IPS-18c (cell line): Measurements from ENCODE around the gene EDIL3.

Experiments used
- H3K4me3 ChIP-seq: 2 replicates; pipeline ENCODE4 v1.7.0; 2013; ENCODE audit warnings: low read depth, mild to moderate bottlenecking, low read length, moderate library complexity; ENCODE audit not compliant: insufficient read depth
- H3K9me3 ChIP-seq: one replicate; pipeline ENCODE4 v1.6.1; 2013; ENCODE audit warnings: mild to moderate bottlenecking, low read length, moderate library complexity; ENCODE audit not compliant: control insufficient read depth, insufficient read depth

The EDIL3 gene

DNA sequence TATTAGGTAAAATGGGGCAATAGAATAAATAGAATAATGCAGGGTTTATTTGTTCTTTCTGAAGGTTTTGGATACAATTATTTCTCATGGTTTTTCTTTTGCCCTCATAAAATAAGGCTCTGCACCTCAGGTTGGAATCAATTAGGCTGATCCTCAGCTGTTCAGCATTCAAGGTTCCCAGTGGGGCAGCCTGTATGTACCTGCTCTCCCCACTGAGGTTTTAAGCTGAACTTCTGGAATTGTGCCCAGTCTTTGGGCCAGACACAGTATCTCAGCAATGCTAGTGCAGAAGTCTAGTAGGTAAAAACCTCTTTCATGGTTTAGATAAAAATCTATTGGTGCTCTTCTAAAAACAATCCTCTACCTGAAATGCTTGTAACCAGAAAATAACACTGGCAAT lies 98.0 kb downstream of the EDIL3 start:
- H3K4me3 ChIP-seq = no peak overlapping the region
- H3K9me3 ChIP-seq = no peaks in the 10 kb centered on the region

DNA sequence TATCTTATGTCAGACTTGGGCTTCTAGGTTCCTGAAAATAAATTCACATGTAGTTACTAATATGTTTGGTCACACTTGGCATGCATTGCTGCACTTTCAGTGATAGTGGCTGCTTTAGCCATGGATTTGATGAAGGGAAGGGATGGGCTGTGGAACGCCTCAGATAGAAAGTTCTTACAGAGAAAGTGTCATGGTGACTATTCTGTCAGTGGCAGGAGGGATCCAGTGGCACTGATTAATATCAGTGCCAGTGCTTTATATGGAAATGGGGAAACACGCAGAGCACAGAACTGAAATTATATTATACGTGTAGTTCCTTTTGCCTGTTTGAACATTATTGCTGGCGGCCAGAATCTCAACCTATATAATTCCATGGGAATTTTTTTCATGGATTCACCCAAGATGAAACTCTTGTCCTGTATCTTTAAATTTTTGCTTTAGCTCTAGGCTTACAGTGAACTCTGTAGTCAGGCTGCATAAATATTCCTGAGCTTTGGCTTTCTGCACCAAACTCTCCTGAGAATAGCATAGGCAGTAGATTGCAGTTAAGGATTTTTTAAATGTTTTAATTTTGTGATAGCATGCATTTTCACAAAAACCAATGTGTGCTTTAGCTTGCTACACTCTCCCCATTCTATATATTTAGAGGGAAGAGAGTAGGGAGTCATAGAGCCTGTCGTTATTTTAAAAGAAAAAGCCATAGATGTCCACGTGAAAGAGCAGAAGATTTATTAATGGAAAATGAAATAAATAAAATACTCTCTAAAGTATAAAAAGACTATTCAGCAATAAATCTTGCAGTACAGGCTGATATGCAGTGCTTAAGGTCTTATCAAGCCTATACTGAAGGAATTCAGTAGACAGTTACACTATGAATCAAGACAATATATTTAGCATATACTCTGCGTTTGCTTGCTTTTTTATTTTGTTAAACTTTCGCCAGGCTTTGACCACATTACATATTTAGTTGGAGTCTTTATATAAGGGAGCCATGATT lies 98.7 kb downstream of the EDIL3 start:
- no peak overlapping the region for H3K4me3 ChIP-seq
- H3K9me3 ChIP-seq = no peaks in the 10 kb centered on the region

DNA sequence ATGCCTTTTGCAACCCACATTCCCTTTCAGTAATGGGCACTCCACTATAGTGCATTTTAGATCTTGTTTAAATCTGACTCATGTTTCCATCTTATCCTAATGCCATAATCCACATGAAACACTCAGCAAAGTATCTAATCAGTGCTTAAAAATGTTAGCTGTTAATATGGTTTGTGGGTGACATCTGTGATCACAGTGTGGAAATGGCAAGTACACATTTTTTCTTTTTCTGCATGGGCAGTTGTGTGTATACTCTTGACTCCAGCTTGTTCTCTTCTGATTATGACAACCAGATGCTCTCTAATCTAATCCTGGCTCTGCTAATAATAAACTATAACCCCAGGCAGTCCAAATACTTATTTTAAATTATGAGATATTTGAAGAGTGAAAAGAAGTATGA lies 103.3 kb downstream of the EDIL3 start:
- no peaks in the 10 kb centered on the region for H3K9me3 ChIP-seq
- H3K4me3 ChIP-seq = no peak overlapping the region

GRCh38 chr5:84279234-84279633 lies 105.4 kb downstream of the EDIL3 start:
- no peaks in the 10 kb centered on the region for H3K9me3 ChIP-seq
- no peak overlapping the region for H3K4me3 ChIP-seq

- Histone ChIP-seq H3K4me3 (no peak overlapping the region), H3K9me3 (no peaks in the 10 kb centered on the region)
These were observed 109.1 kb downstream of the EDIL3 start for GRCh38 chr5:84275609-84276008.

- Histone ChIP-seq H3K9me3 (no peaks in the 10 kb centered on the region), H3K4me3 (no peak overlapping the region)
These were observed 109.9 kb downstream of the EDIL3 start for GRCh38 chr5:84274585-84275468.

GRCh38 chr5:84273517-84273883 lies 111.2 kb downstream of the EDIL3 start:
- no peaks in the 10 kb centered on the region for H3K9me3 ChIP-seq
- no peak overlapping the region for H3K4me3 ChIP-seq

GRCh38 chr5:84272771-84273516 lies 111.7 kb downstream of the EDIL3 start:
- no peaks in the 10 kb centered on the region for H3K9me3 ChIP-seq
- H3K4me3 ChIP-seq = no peak overlapping the region

DNA sequence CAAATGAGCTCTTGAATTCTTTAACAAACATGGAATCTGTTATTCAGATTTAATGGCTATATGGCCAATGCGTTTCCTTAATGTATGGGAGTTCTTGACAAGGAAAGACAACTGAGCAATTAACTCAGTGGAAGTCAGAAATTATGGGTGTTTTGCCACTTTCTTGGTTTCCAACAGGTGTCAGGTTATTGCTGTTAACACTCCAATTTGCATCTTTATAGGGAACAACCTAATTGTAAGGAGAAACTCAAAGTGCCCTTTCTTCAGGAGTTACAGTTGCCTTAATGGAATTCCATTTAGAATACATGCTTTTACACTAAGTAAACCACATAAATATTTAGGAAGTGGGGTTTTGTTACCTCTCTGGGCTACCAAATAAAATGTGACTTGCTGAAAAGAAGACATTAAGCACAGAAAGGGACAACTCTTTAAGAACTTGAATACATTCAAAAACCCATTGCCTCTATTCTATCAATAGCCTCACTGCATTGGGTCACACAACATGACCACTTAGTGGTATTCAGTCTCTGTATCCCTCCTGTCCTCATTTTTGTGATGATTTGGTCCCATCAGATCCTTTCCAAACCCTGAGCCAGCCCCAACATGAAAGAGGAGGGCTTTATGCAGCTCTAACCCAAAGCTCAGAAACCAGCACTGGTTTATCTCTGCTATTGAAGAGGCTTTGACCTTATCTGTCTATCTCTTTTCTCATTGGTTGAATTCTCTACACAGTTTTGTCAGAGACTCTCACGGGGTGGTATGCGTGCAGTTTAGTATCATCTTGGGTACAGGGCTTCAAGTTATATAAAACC lies 118.7 kb downstream of the EDIL3 start:
- H3K9me3 ChIP-seq = no peaks in the 10 kb centered on the region
- no peak overlapping the region for H3K4me3 ChIP-seq

DNA sequence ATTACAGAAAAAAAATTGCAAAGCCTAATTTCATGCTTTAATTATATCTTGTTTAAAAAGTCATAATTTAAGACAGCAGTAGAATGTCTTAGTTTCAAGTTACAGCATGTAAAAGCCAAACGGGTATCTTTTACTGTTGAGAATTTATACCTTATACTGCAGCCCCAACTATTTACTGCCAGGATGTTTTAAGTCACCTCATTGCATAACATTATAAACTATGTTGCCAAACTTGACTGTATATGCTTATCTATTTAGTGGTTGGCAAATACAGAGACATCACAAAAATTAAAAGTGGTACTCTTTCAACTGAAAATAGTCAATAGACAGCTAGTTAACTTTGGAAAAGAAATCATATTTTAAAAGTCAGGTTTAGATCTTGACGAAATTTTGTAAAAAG lies 119.5 kb downstream of the EDIL3 start:
- no peaks in the 10 kb centered on the region for H3K9me3 ChIP-seq
- H3K4me3 ChIP-seq = no peak overlapping the region

- Histone ChIP-seq H3K9me3 (no peaks in the 10 kb centered on the region), H3K4me3 (no peak overlapping the region)
These were observed 123.7 kb downstream of the EDIL3 start for GRCh38 chr5:84260939-84261338.

DNA sequence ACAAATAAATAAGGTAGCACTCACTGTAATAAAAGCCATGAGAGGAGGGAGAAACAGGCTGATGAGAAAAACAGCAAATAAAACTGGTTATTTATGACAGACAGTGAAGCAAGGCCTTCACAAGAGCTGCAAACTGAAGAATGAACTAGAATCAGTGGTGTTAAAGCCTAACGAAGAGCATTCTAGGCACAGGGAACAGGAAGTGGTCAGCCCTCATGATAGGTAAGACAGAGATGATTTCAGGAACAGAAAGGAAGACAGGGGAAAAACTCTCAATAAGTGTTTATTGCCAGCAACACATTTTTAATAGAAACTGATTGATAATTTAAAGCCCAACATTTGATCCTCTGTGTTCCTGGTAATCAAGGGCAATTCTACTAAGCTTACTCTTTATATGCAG lies 124.5 kb downstream of the EDIL3 start:
- Histone ChIP-seq H3K4me3 (no peak overlapping the region), H3K9me3 (no peaks in the 10 kb centered on the region)

DNA sequence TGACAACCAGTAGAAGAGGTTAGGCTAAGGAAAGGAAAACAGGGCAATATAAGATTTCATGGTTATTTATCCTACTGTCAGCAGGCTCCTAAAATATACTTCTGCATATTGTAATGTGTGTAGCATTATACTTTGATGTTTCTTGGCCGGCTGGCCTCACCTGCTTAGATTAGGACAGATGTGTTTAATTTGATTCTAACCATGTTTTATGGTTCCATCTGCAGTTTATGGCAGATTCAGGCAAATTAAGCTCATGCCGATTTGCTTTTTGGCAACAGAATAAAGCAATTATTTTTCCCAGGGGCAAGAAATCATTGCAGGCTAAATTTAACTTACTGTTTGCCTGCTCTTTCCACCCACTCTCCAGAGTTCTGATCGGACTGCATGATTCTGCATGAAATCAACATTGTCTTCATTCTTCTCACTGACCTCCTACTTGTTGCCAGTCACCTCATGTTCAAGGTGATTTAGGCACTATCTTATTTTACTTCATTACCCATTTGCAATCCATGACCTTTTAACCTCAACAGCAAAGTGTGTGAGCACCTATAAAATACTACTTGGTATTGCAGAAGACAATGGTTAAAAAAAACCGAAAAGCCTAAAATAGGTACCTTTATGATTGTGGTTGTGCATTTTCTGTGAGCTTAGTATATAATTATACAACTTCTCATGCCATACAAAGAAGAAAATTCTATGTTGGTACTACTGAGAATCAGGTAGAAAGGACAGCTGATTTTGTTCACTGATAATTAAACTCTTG lies 125.2 kb downstream of the EDIL3 start:
- Histone ChIP-seq H3K4me3 (no peak overlapping the region), H3K9me3 (no peaks in the 10 kb centered on the region)

DNA sequence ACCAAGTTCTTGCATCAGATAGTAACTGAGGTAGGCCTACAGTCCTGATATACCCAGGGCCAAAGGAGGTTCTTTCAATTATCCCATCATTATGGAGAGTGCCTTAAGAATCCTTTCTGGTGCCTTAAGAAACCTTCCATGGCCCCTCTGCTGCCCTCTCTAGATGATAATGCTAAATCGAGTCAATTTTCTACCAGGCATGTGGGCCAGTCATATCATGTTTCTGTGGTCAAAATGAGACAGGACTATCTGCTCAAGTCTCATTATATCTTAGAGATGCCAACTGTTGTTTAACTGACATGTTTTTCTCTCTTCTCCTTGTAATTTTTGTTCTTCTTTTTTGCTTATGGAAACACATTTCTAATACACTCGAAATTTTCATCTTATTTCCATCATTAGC lies 127.6 kb downstream of the EDIL3 start:
- no peak overlapping the region for H3K4me3 ChIP-seq
- no peaks in the 10 kb centered on the region for H3K9me3 ChIP-seq

- H3K9me3 ChIP-seq = no peaks in the 10 kb centered on the region
- no peak overlapping the region for H3K4me3 ChIP-seq
These were observed 129.4 kb downstream of the EDIL3 start for GRCh38 chr5:84255315-84255714.

GRCh38 chr5:84253946-84254345 lies 130.7 kb downstream of the EDIL3 start:
- H3K4me3 ChIP-seq = no peak overlapping the region
- no peaks in the 10 kb centered on the region for H3K9me3 ChIP-seq
